ENCODE measurements around the gene ARF4.

DNA sequence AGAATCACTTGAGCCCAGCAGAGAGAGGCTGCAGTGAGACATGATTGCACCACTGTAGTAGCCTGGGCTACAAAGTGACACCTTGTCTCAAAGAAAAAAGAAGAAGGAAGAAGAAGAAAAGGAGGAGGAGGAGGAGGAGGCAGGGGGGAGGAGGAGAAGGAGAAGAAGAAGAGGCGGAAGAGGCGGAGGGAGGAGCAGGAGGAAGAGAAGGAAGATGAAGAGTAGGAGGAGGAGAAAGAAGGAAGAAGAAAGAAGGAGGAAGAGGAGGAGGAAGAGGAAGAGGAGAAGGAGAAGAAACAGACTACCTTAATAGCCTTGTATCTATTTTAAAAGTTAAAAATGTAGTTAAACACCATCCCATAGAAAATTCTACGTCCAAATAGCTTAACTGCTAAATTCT, 19.1 kb upstream of the ARF4 start:
- TF ChIP-seq, protein P1, sequence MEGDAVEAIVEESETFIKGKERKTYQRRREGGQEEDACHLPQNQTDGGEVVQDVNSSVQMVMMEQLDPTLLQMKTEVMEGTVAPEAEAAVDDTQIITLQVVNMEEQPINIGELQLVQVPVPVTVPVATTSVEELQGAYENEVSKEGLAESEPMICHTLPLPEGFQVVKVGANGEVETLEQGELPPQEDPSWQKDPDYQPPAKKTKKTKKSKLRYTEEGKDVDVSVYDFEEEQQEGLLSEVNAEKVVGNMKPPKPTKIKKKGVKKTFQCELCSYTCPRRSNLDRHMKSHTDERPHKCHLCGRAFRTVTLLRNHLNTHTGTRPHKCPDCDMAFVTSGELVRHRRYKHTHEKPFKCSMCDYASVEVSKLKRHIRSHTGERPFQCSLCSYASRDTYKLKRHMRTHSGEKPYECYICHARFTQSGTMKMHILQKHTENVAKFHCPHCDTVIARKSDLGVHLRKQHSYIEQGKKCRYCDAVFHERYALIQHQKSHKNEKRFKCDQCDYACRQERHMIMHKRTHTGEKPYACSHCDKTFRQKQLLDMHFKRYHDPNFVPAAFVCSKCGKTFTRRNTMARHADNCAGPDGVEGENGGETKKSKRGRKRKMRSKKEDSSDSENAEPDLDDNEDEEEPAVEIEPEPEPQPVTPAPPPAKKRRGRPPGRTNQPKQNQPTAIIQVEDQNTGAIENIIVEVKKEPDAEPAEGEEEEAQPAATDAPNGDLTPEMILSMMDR (optimal IDR thresholded peaks at IDR 0.05 in 1 of 3, IDR thresholded peaks at IDR 0.05 in 1 of 3, conservative IDR thresholded peaks at IDR 0.05 in 1 of 3; ENCODE audit: extremely low read depth in 1 of 3, insufficient read depth in 2 of 3, low read length in 3 of 3): no peak
- no peak for TF ChIP-seq EZH2 (IDR thresholded peaks at IDR 0.05; ENCODE audit: low read length)

Measured in keratinocyte (primary cell).